GM11168 (cell line): Measurements from ENCODE around the gene GCNT2.

ENCODE experiments used
- in situ Hi-C: fragments of 300-500 bp; cut with MboI; formaldehyde crosslinking; loops from one replicate; pipeline ENCODE4 v1.12.0; 2022; ENCODE audit warnings: low sequenced_read_pairs; ENCODE audit not compliant: unreplicated experiment

Gene GCNT2

GRCh38 chr6:10541591-10541990 lies 20.4 kb downstream of the GCNT2 start:
- in situ Hi-C loops: no loop called here

- in situ Hi-C loops: no loop called here
These were observed 21.1 kb downstream of the GCNT2 start for GRCh38 chr6:10542213-10542612.

GRCh38 chr6:10543488-10543887 lies 22.3 kb downstream of the GCNT2 start:
- in situ Hi-C loops: no loop called here

- in situ Hi-C loops: no loop called here
These were observed 24.3 kb downstream of the GCNT2 start for GRCh38 chr6:10545482-10545881.

GRCh38 chr6:10547809-10548208 lies 26.7 kb downstream of the GCNT2 start:
- in situ Hi-C loops: no loop called here

- in situ Hi-C loops: no loop called here
These were observed 29.6 kb downstream of the GCNT2 start for GRCh38 chr6:10550764-10551163.

GRCh38 chr6:10552270-10552810 lies 31.2 kb downstream of the GCNT2 start:
- in situ Hi-C loops: no loop called here

- in situ Hi-C loops: no loop called here
These were observed 32.7 kb downstream of the GCNT2 start for GRCh38 chr6:10553871-10554270.

- in situ Hi-C loops: no loop called here
These were observed 33.7 kb downstream of the GCNT2 start for GRCh38 chr6:10554826-10555225.

- in situ Hi-C loops: no loop called here
These were observed 34.6 kb downstream of the GCNT2 start for GRCh38 chr6:10555625-10556309.

- in situ Hi-C loops: no loop called here
These were observed 35.4 kb downstream of the GCNT2 start for GRCh38 chr6:10556589-10556988.

- in situ Hi-C loops: no loop called here
These were observed 35.8 kb downstream of the GCNT2 start for GRCh38 chr6:10556992-10557391.

GRCh38 chr6:10557913-10558312 lies 36.8 kb downstream of the GCNT2 start:
- in situ Hi-C loops: no loop called here

- in situ Hi-C loops: no loop called here
These were observed 37.4 kb downstream of the GCNT2 start for GRCh38 chr6:10558565-10558964.

GRCh38 chr6:10559522-10560152 lies 38.5 kb downstream of the GCNT2 start:
- in situ Hi-C loops: no loop called here

GRCh38 chr6:10561611-10562199 lies 40.6 kb downstream of the GCNT2 start:
- in situ Hi-C loops: no loop called here

GRCh38 chr6:10564975-10565673 lies 44.0 kb downstream of the GCNT2 start:
- in situ Hi-C loops: no loop called here

- in situ Hi-C loops: no loop called here
These were observed 44.8 kb downstream of the GCNT2 start for GRCh38 chr6:10565913-10566312.

GRCh38 chr6:10567256-10568026 lies 46.3 kb downstream of the GCNT2 start:
- in situ Hi-C loops: no loop called here
